GM12878 (cell line): ENCODE measurements around the gene NIN. TPM values are rescaled to one million over a fixed set of nuclear protein-coding genes. Genes with fewer than 3 reads are reported as not detected.
A peak's percentile ranks its signal among the peaks of the same experiment; 100 is the strongest.

Source experiments
- ASH2L ChIP-seq: fragments of 300-600, 200-600 bp; sonication (generic); IDR thresholded peaks from 2 replicates; pipeline ENCODE4 v1.6.1; 2017; ENCODE audit warnings: low read depth, mild to moderate bottlenecking, borderline replicate concordance
- CBX5 ChIP-seq: sonication (generic); IDR thresholded peaks from 2 replicates; pipeline ENCODE4 v1.6.1; 2016; ENCODE audit warnings: low read depth, moderate library complexity, mild to moderate bottlenecking, inconsistent platforms
- CHD2 ChIP-seq: IDR thresholded peaks from 2 replicates; pipeline ENCODE4 v1.6.1; 2011; ENCODE audit warnings: low read depth, low read length, improper control_type of control experiment, borderline replicate concordance
- ETV6 ChIP-seq, 2 experiments: fragments of 450-650 bp in 1 of 2; IDR thresholded peaks in 1 of 2; conservative IDR thresholded peaks in 1 of 2; 2 replicates each; pipeline ENCODE4 v1.6.1; 2014; ENCODE audit warnings: antibody characterized with exemption in 1 of 2, borderline replicate concordance in 1 of 2, low read depth in 1 of 2, mild to moderate bottlenecking in 1 of 2, moderate library complexity in 1 of 2
- HDAC6 ChIP-seq: fragments of 200-600 bp; sonication (generic); IDR thresholded peaks from one replicate; pipeline ENCODE4 v1.8.0; 2017; ENCODE audit warnings: antibody characterized with exemption; ENCODE audit not compliant: unreplicated experiment
- NR2C1 ChIP-seq: fragments of 450-650 bp; IDR thresholded peaks from 2 replicates; pipeline ENCODE4 v1.6.1; 2017; ENCODE audit warnings: antibody characterized with exemption, mild to moderate bottlenecking, moderate library complexity
- PAX5 ChIP-seq: IDR thresholded peaks from 2 replicates; pipeline ENCODE4 v1.6.1; 2011; ENCODE audit warnings: low read depth, low read length, borderline replicate concordance
- PAX8 ChIP-seq: fragments of 450-650 bp; IDR thresholded peaks from 2 replicates; pipeline ENCODE4 v1.6.1; 2017; ENCODE audit warnings: mild to moderate bottlenecking, moderate library complexity
- TARDBP ChIP-seq: IDR thresholded peaks from 2 replicates; pipeline ENCODE4 v1.6.1; 2016; ENCODE audit warnings: borderline replicate concordance
- ZSCAN29 ChIP-seq: fragments of 450-650 bp; IDR thresholded peaks from 2 replicates; pipeline ENCODE4 v1.6.1; 2017; ENCODE audit warnings: mild to moderate bottlenecking, moderate library complexity
- polyA plus RNA-seq, 11 experiments: library from polyadenylated mRNA; depleted of rRNA in 4 of 11; unstranded in 6 of 11; stranded (reverse) in 5 of 11; fragments of >200 nt; fragmentation: Nextera tagmentation in 4 of 11; fragmentation: Illumina TruSeq in 1 of 11; extraction: Ambion mirVana in 4 of 11; extraction: Trizol in 1 of 11; gene quantifications; 1 replicate in 1 of 11; 2 replicates in 10 of 11; pipeline versions ENCODE4 v1.2.1 to v1.2.3, GENCODE V29; 2011 to 2016; ENCODE audit warnings: inconsistent platforms in 2 of 11, missing spikeins in 2 of 11, low read depth in 1 of 11
- total RNA-seq, 4 experiments: library from RNA; depleted of rRNA in 3 of 4; stranded (reverse); fragments of >200 nt in 3 of 4; fragmentation: Illumina TruSeq in 1 of 4; extraction: Trizol in 1 of 4; gene quantifications; 2 replicates each; pipeline versions ENCODE4 v1.2.1 to v1.2.3, GENCODE V29; 2013 to 2021
- TF ChIP-seq, protein P1 (sequence below): fragments of 450-650 bp; formaldehyde crosslinking; IDR thresholded peaks from 2 replicates; pipeline ENCODE4 v1.4.0; 2020; ENCODE audit warnings: mild to moderate bottlenecking, moderate library complexity
- TF ChIP-seq, protein P2 (sequence below): fragments of 450-650 bp; IDR thresholded peaks from 2 replicates; pipeline ENCODE4 v1.6.1; 2017; ENCODE audit warnings: borderline replicate concordance
- TF ChIP-seq, protein P3 (sequence below): fragments of 450-650 bp; IDR thresholded peaks from 2 replicates; pipeline ENCODE4 v1.6.1; 2018; ENCODE audit warnings: mild to moderate bottlenecking, low read depth, moderate library complexity; ENCODE audit not compliant: partially characterized antibody
- TF ChIP-seq, protein P4 (sequence below): fragments of 450-650 bp; formaldehyde crosslinking; IDR thresholded peaks from 2 replicates; pipeline ENCODE4 v1.5.0; 2022; ENCODE audit warnings: mild to moderate bottlenecking, missing genetic modification characterization
- TF ChIP-seq, protein P5 (sequence below): IDR thresholded peaks from 2 replicates; pipeline ENCODE4 v1.6.1; 2011; ENCODE audit warnings: borderline replicate concordance, low read depth, mild to moderate bottlenecking, moderate library complexity, mixed read lengths, low read length; ENCODE audit not compliant: insufficient read depth; ENCODE audit errors: extremely low read length

Gene NIN
- total and polyA plus RNA-seq, 10 of the 15 experiments (the other 5 are each of a cell fraction or from before 2014, with no cell fraction given), result 16.2 to 135 (median 70.3) TPM

DNA sequence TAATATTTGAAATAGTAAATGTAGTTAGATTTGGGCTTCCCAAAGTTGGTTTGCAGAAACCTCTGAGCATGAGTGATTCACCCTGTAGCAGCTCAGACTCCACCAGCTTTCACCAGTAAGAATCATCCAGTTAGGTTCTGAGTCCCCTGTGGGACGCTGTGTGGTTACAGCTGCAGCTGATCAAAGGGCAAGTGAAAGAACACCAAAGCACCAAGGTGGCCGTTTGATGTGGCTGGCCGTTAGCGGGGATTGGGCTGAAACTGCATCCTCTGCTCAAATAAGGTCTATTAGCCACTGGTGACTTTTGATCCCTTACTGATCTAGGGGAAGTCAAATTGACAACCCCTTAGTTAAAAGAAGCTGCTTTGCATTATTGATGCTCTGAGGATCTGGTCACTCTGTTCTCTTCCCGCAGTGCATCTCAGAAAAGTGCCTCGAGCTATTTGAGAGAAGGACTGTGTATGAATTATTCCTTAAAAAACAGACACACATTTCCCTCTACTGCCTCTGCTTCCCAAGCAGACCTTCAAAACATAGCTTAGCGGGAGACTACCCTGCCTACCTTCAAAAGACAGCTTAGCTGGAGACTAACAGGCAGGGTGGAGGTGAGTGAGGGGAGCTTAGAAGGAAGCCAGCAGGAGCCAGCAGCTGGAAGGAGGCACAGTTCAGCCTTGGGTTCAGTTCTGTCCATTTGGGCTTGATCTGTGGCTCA lies 44.6 kb upstream of the NIN start (continued):
- TF ChIP-seq TARDBP (no peak), ASH2L (no peak), HDAC6 (no peak), CBX5 (0 out of 2 replicates have a peak, but pooled peaks have one; percentile 65), PAX5 (peak; percentile 85; the same call in 1 of the 2 replicates), PAX8 (no peak), ETV6 (conservative IDR thresholded peaks at IDR 0.05 in 1 of 2, IDR thresholded peaks at IDR 0.05 in 1 of 2; ENCODE audit: borderline replicate concordance in 1 of 2, low read depth in 1 of 2) (0 out of 4 replicates have a peak, but pooled peaks of 1 of the 2 experiments have one; percentile 31), CHD2 (0 out of 2 replicates have a peak, but pooled peaks have one; percentile 29), ZSCAN29 (no peak), NR2C1 (no peak)
- TF ChIP-seq, protein P1, sequence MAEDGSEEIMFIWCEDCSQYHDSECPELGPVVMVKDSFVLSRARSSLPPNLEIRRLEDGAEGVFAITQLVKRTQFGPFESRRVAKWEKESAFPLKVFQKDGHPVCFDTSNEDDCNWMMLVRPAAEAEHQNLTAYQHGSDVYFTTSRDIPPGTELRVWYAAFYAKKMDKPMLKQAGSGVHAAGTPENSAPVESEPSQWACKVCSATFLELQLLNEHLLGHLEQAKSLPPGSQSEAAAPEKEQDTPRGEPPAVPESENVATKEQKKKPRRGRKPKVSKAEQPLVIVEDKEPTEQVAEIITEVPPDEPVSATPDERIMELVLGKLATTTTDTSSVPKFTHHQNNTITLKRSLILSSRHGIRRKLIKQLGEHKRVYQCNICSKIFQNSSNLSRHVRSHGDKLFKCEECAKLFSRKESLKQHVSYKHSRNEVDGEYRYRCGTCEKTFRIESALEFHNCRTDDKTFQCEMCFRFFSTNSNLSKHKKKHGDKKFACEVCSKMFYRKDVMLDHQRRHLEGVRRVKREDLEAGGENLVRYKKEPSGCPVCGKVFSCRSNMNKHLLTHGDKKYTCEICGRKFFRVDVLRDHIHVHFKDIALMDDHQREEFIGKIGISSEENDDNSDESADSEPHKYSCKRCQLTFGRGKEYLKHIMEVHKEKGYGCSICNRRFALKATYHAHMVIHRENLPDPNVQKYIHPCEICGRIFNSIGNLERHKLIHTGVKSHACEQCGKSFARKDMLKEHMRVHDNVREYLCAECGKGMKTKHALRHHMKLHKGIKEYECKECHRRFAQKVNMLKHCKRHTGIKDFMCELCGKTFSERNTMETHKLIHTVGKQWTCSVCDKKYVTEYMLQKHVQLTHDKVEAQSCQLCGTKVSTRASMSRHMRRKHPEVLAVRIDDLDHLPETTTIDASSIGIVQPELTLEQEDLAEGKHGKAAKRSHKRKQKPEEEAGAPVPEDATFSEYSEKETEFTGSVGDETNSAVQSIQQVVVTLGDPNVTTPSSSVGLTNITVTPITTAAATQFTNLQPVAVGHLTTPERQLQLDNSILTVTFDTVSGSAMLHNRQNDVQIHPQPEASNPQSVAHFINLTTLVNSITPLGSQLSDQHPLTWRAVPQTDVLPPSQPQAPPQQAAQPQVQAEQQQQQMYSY (CRISPR knock-in tag), result no peak
- TF ChIP-seq, protein P2, sequence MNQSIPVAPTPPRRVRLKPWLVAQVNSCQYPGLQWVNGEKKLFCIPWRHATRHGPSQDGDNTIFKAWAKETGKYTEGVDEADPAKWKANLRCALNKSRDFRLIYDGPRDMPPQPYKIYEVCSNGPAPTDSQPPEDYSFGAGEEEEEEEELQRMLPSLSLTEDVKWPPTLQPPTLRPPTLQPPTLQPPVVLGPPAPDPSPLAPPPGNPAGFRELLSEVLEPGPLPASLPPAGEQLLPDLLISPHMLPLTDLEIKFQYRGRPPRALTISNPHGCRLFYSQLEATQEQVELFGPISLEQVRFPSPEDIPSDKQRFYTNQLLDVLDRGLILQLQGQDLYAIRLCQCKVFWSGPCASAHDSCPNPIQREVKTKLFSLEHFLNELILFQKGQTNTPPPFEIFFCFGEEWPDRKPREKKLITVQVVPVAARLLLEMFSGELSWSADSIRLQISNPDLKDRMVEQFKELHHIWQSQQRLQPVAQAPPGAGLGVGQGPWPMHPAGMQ, result no peak
- TF ChIP-seq, protein P3, sequence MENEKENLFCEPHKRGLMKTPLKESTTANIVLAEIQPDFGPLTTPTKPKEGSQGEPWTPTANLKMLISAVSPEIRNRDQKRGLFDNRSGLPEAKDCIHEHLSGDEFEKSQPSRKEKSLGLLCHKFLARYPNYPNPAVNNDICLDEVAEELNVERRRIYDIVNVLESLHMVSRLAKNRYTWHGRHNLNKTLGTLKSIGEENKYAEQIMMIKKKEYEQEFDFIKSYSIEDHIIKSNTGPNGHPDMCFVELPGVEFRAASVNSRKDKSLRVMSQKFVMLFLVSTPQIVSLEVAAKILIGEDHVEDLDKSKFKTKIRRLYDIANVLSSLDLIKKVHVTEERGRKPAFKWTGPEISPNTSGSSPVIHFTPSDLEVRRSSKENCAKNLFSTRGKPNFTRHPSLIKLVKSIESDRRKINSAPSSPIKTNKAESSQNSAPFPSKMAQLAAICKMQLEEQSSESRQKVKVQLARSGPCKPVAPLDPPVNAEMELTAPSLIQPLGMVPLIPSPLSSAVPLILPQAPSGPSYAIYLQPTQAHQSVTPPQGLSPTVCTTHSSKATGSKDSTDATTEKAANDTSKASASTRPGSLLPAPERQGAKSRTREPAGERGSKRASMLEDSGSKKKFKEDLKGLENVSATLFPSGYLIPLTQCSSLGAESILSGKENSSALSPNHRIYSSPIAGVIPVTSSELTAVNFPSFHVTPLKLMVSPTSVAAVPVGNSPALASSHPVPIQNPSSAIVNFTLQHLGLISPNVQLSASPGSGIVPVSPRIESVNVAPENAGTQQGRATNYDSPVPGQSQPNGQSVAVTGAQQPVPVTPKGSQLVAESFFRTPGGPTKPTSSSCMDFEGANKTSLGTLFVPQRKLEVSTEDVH, result no peak
- TF ChIP-seq, protein P4, sequence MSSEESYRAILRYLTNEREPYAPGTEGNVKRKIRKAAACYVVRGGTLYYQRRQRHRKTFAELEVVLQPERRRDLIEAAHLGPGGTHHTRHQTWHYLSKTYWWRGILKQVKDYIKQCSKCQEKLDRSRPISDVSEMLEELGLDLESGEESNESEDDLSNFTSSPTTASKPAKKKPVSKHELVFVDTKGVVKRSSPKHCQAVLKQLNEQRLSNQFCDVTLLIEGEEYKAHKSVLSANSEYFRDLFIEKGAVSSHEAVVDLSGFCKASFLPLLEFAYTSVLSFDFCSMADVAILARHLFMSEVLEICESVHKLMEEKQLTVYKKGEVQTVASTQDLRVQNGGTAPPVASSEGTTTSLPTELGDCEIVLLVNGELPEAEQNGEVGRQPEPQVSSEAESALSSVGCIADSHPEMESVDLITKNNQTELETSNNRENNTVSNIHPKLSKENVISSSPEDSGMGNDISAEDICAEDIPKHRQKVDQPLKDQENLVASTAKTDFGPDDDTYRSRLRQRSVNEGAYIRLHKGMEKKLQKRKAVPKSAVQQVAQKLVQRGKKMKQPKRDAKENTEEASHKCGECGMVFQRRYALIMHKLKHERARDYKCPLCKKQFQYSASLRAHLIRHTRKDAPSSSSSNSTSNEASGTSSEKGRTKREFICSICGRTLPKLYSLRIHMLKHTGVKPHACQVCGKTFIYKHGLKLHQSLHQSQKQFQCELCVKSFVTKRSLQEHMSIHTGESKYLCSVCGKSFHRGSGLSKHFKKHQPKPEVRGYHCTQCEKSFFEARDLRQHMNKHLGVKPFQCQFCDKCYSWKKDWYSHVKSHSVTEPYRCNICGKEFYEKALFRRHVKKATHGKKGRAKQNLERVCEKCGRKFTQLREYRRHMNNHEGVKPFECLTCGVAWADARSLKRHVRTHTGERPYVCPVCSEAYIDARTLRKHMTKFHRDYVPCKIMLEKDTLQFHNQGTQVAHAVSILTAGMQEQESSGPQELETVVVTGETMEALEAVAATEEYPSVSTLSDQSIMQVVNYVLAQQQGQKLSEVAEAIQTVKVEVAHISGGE, result no peak
- TF ChIP-seq, protein P5, sequence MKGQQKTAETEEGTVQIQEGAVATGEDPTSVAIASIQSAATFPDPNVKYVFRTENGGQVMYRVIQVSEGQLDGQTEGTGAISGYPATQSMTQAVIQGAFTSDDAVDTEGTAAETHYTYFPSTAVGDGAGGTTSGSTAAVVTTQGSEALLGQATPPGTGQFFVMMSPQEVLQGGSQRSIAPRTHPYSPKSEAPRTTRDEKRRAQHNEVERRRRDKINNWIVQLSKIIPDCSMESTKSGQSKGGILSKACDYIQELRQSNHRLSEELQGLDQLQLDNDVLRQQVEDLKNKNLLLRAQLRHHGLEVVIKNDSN, result no peak
